GM21528 (cell line): ENCODE measurements around the gene TTC7B.
"Not testable (repeated sequence)": the region's sequence is repeated elsewhere in the genome, so short reads cannot be mapped to it uniquely, and the experiment has no call there.

Experiments
- ATAC-seq: cut with Tn5 transposase; IDR thresholded peaks from one replicate; pipeline ENCODE4 v1.9.1; 2021; ENCODE audit warnings: mild to moderate bottlenecking, moderate library complexity; ENCODE audit not compliant: unreplicated experiment, low FRiP score

TTC7B gene

GRCh38 chr14:90541076-90541634 is 275.1 kb downstream of the TTC7B start:
- ATAC-seq, result no peak

GRCh38 chr14:90540437-90540836 is 275.8 kb downstream of the TTC7B start:
- ATAC-seq, result no peak

DNA sequence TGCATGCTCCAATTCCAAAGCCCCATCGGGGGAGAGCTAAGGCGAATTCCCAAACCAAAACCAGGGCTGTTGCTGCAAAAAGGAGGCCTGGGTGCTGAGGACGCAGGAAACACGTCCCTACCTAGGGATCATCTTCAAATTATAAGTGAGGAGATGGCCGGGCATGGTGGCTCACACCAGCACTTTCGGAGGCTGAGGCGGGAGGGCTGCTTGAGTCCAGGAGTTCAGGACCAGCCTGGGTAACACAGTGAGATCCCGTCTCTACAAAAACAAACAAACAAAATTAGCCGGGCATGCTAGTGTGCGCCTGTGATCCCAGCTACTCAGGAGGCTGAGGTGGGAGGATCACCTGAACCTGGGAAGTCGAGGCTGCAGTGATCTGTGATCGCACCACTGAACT is 276.2 kb downstream of the TTC7B start:
- ATAC-seq, result no peak

DNA sequence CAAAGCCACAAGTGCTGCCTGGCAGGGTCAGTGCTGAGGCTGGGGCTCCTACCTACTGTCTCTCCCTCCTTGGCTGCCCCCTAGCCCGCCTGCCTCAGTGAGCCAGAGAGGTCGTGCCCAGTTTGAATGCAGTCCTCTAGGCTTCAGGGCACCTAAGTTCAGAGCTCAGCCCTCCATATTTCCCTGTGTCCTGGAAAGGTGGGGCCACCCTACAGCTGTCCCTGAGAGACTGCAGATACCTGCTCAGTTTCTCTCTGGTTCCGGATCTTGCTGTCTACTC is 276.8 kb downstream of the TTC7B start:
- no peak for ATAC-seq

GRCh38 chr14:90538716-90539495 is 277.3 kb downstream of the TTC7B start:
- no peak for ATAC-seq

DNA sequence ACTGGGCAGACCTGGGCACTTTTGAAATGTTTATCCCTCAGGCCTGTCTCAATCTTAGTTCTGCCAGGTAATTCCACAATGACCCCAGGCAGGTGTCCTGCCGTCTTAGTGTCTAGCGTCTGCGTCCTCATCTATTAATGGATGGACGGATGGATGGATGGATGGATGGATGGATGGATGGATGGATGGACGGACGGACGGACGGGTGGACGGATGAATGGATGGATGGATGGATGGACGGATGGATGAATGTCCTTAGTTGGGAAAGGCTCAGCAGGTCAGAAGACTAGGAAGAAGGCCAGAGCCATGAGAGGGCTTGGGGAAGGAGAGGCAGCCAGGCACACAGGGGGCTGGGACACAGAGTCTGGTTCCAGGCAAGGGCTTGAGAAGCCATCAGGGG is 278.1 kb downstream of the TTC7B start:
- ATAC-seq, result no peak

GRCh38 chr14:90536511-90537191 is 279.6 kb downstream of the TTC7B start:
- ATAC-seq, result no peak

GRCh38 chr14:90536092-90536491 is 280.1 kb downstream of the TTC7B start:
- ATAC-seq, result no peak

GRCh38 chr14:90535556-90536090 is 280.6 kb downstream of the TTC7B start:
- no peak for ATAC-seq

- no peak for ATAC-seq
Measured at GRCh38 chr14:90534838-90535555, 281.2 kb downstream of the TTC7B start.

DNA sequence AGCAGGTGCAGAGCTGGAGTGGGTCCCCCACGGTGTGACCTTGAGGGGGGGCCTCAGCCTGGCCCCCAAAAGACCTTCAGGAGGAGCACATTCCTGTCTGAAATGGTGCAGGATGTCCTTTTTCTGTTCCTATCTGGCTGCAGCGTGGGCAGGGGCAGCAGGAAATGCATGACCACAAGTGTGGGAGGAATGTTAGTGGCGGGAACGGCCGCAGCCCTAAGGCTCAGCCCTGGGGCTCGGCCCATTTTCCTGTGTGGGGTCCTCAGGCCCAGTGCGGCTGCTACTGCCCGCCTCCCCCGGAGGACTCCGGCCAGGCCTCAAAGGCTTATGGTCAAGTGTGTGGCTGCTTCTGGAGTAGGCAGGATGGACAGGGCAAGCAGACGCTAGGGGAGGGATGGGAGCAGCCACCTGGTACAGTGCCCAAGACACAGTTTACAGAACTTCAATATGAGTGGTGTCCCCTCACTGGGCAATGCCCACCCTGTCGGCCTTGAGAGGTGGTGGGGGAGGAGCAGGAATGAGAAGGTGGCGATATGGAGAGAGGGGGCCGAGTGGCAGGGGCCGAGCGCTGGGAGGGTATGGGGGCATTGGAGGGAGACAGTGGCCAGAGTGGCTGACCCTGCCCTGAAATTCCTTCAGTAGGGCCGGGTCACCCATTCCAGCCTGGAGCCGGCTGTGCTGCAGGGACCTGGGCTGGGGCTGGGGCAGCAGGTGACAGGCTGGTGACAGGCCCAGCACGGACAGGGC is 282.0 kb downstream of the TTC7B start:
- ATAC-seq, result no peak

GRCh38 chr14:90533591-90534021 is 282.6 kb downstream of the TTC7B start:
- ATAC-seq, result no peak

- no peak for ATAC-seq
Measured at GRCh38 chr14:90532826-90533525, 283.3 kb downstream of the TTC7B start.

DNA sequence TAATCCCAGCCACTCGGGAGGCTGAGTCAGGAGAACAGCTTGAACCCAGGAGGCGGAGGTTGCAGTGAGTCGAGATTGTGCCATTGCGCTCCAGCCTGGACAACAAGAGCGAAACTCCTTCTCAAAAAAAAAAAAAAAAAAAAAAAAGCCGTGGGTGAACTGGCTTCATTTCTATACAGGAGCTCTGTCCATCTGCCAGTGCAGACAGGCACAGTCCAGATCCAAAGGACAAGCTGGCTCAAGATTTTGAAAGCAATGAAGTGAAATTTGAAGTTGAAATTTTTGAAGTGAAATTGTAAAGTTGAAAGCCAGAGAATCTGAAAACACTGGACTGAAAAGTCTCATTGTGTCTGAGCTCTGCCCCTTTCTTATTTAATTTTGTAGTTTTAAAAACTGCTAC is 284.7 kb downstream of the TTC7B start:
- ATAC-seq, result no peak

DNA sequence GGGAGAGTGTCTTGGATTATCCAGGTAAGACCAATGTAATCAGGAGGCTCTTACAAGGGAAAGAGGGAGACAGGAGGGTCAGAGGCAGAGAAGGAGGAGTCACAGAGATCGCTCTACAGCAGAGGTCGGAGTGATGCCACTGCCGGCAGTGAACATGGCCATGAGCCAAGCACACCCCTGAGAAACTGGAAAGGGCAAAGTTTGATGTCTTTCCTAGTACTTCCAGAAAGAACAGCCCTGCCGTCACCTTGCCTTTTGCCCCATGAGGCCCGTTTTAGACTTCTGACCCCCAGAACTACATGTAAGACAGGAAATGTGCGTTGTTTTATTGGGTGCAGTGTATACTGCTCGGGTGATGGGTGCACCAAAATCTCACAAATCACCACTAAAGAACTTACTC is 285.7 kb downstream of the TTC7B start:
- ATAC-seq, result no peak

DNA sequence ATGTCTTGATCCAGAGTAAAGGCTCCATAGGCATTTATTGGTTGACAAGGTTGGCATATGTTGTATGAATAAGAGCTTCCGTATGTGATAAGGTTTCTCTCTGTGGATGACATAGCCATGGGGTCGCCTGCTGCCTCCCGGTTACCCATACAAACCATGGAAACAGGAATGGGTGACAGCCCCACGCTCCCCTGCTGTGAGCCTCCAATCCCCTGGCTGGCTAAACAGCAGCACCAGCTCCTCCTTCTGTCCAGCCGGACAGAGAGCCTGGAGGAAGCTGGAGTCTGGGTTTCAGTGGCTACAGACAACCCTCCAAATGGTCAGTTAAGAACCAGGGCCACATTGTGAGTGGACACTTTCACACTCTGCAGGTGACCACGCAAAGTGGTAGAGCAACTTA is 288.3 kb downstream of the TTC7B start:
- no peak for ATAC-seq

DNA sequence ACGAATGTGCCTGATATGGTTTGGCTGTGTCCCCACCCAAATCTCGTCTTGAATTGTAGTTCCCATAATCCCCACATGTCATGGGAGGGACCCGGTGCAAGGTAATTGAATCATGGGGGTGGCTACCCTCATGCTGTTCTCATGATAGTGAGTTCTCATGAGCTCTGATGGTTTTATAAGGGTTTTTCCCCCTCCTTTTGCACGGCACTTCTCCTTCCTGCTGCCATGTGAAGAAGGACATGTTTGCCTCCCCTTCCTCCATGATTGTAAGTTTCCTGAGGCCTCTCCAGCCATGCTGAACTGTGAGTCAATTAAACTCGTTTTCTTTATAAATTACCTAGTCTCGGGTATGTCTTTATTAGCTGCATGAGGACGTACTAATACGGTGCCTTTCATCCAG is 289.7 kb downstream of the TTC7B start:
- not testable (repeated sequence) for ATAC-seq

- ATAC-seq, result not testable (repeated sequence)
Measured at GRCh38 chr14:90525353-90526028, 290.7 kb downstream of the TTC7B start.
